Measurements from ENCODE around the gene TOR1AIP2.
"Not testable (repeated sequence)": the region's sequence is repeated elsewhere in the genome, so short reads cannot be mapped to it uniquely, and the experiment has no call there.

The TOR1AIP2 gene

GRCh38 chr1:179866616-179867015 lies 11.0 kb downstream of the TOR1AIP2 start:
- no peak for TF ChIP-seq CTCF (IDR thresholded peaks at IDR 0.05)
- H3K4me1 ChIP-seq, result no peaks in the 10 kb centered on the region
- DNase-seq, result no peak
- H3K27ac ChIP-seq, result no peak overlapping the region
- no peaks in the 10 kb centered on the region for H3K9me3 ChIP-seq
- peaks cover 11 to 60% (median 46%) of the 10 kb centered on the region in 3 donors for H3K36me3 ChIP-seq
- no peaks in the 10 kb centered on the region for H3K27me3 ChIP-seq
- intact Hi-C loops (cut with DNase I; ENCODE audit: low total_unique reads), result no loop called here
- no peak overlapping the region for H3K4me3 ChIP-seq

DNA sequence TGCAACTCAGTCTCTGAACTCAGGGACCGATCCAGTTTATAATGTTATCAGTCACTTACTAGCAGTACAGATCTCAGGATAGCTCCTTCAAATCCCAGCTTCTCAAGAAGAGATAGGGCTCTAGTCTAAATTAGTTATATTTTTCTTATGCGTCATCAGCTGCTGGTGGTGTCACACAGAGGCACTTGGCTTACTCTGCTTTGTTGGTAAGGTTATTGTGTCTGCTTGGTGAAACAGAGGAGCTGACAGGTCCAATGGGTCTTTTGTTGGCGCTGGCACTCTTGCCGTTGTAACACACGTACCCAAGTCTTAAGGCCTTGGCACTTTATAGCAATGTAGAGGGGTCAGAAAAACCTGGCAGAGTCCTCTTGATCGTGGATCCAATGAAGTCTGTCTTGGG lies 12.2 kb downstream of the TOR1AIP2 start:
- no peak for DNase-seq
- no peak for TF ChIP-seq CTCF (IDR thresholded peaks at IDR 0.05)
- H3K4me3 ChIP-seq, result no peak overlapping the region
- H3K27me3 ChIP-seq, result no peaks in the 10 kb centered on the region
- no peaks in the 10 kb centered on the region for H3K9me3 ChIP-seq
- H3K4me1 ChIP-seq, result no peaks in the 10 kb centered on the region
- no peak overlapping the region for H3K27ac ChIP-seq
- peaks cover 11 to 60% (median 49%) of the 10 kb centered on the region in 3 donors for H3K36me3 ChIP-seq
- intact Hi-C loops (cut with DNase I; ENCODE audit: low total_unique reads), result no loop called here

DNA sequence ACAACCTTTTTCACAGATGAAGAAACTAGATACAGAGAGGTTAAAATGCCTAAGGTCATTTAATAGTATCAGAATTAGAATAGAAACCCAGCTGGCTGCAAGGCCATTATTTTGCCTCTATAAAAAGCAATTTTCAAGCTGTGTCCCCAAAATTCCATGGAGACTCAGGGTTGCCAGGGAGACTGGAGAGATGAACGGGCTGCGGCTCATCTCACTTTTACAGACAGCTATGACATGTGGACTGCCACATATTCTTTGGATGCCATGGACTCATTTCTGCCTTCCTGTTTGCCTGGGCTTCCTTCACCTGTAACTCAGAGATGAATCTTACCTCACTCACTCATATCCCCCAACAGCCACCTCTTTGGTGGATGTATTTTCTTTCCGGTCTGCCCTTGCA lies 17.0 kb downstream of the TOR1AIP2 start:
- Histone ChIP-seq H3K27ac (no peak overlapping the region), H3K4me1 (no peaks in the 10 kb centered on the region), H3K9me3 (no peaks in the 10 kb centered on the region), H3K4me3 (no peak overlapping the region), H3K27me3 (no peaks in the 10 kb centered on the region), H3K36me3 (peaks cover 13 to 65% (median 56%) of the 10 kb centered on the region in 3 donors)
- TF ChIP-seq CTCF (IDR thresholded peaks at IDR 0.05), result no peak
- intact Hi-C loops (cut with DNase I; ENCODE audit: low total_unique reads), result no loop called here
- DNase-seq, result no peak

- TF ChIP-seq CTCF (IDR thresholded peaks at IDR 0.05), result no peak
- intact Hi-C loops (cut with DNase I; ENCODE audit: low total_unique reads), result no loop called here
- H3K36me3 ChIP-seq, result peaks cover 19 to 52% (median 22%) of the 10 kb centered on the region in 3 donors
- no peak for DNase-seq
- H3K27me3 ChIP-seq, result no peaks in the 10 kb centered on the region
- H3K9me3 ChIP-seq, result no peaks in the 10 kb centered on the region
- H3K27ac ChIP-seq, result no peak overlapping the region
- no peaks in the 10 kb centered on the region for H3K4me1 ChIP-seq
- no peak overlapping the region for H3K4me3 ChIP-seq
Observed at GRCh38 chr1:179857009-179857408, 20.6 kb downstream of the TOR1AIP2 start.

- no peaks in the 10 kb centered on the region for H3K9me3 ChIP-seq
- DNase-seq, result no peak
- TF ChIP-seq CTCF (IDR thresholded peaks at IDR 0.05), result no peak
- H3K4me1 ChIP-seq, result no peaks in the 10 kb centered on the region
- H3K27me3 ChIP-seq, result no peaks in the 10 kb centered on the region
- no peak overlapping the region for H3K4me3 ChIP-seq
- intact Hi-C loops (cut with DNase I; ENCODE audit: low total_unique reads), result no loop called here
- no peak overlapping the region for H3K27ac ChIP-seq
- H3K36me3 ChIP-seq, result peaks cover 22 to 59% (median 26%) of the 10 kb centered on the region in 3 donors
Observed at GRCh38 chr1:179856296-179856695, 21.3 kb downstream of the TOR1AIP2 start.

DNA sequence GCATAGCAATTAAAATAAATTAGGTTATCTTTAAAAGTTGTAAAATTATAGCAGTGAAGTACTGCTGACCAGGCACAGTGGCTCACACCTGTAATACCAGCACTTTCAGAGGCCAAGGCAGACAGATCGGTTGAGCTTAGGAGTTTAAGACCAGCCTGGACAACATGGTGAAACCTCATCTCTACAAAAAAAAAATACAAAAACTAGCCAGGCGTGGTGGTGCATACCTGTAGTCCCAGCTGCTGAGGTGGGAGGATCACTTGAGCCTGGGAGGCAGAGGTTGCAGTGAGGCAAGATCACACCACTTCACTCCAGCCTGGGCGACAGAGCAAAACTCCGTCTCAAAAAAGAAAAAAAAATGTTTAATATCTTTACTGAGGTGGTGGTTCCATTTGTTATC lies 21.8 kb downstream of the TOR1AIP2 start:
- H3K27ac ChIP-seq; DNase-seq; H3K4me1 ChIP-seq; H3K27me3 ChIP-seq; H3K4me3 ChIP-seq; H3K9me3 ChIP-seq; intact Hi-C loops (cut with DNase I; ENCODE audit: low total_unique reads): not testable (repeated sequence)
- peaks cover 27 to 63% (median 29%) of the 10 kb centered on the region in 3 donors for H3K36me3 ChIP-seq

All from tibial artery (tissue), 4 donors.